ENCODE measurements around the gene ANKRD23. TPM values are rescaled to one million over a fixed set of nuclear protein-coding genes. Genes with fewer than 3 reads are reported as not detected.

Gene ANKRD23
- total and polyA plus RNA-seq, 2 of the 13 experiments (the other 11 are each of a cell fraction or from before 2014, with no cell fraction given) = 1.5 to 1.6 TPM

GRCh38 chr2:96819128-96819875 lies 24.5 kb downstream of the ANKRD23 start (continued):
- TF ChIP-seq, protein P1, sequence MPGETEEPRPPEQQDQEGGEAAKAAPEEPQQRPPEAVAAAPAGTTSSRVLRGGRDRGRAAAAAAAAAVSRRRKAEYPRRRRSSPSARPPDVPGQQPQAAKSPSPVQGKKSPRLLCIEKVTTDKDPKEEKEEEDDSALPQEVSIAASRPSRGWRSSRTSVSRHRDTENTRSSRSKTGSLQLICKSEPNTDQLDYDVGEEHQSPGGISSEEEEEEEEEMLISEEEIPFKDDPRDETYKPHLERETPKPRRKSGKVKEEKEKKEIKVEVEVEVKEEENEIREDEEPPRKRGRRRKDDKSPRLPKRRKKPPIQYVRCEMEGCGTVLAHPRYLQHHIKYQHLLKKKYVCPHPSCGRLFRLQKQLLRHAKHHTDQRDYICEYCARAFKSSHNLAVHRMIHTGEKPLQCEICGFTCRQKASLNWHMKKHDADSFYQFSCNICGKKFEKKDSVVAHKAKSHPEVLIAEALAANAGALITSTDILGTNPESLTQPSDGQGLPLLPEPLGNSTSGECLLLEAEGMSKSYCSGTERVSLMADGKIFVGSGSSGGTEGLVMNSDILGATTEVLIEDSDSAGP (CRISPR knock-in tag; IDR thresholded peaks at IDR 0.05; ENCODE audit: borderline replicate concordance) = peak; percentile 94
- TF ChIP-seq ZNF605 (CRISPR knock-in tag; IDR thresholded peaks at IDR 0.05) (peak; percentile 69), ZNF274 (CRISPR knock-in tag; IDR thresholded peaks at IDR 0.05) (no peak; the same call in none of the 2 replicates), ZNF337 (CRISPR knock-in tag; IDR thresholded peaks at IDR 0.05; ENCODE audit: borderline replicate concordance, low read depth) (peak; percentile 82; the same call in 1 of the 2 replicates), ZNF235 (CRISPR knock-in tag; IDR thresholded peaks at IDR 0.05; ENCODE audit: borderline replicate concordance) (no peak), GABPB1 (CRISPR knock-in tag; IDR thresholded peaks at IDR 0.05) (peak; percentile 52), ZBTB38 (CRISPR knock-in tag; IDR thresholded peaks at IDR 0.05) (peak; percentile 83), CHD2 (IDR thresholded peaks at IDR 0.05; ENCODE audit: low read depth, low read length) (no peak), RFX1 (IDR thresholded peaks at IDR 0.05) (no peak), KDM3A (CRISPR knock-in tag; IDR thresholded peaks at IDR 0.05; ENCODE audit: low read depth) (peak; percentile 93), ZNF496 (CRISPR knock-in tag; IDR thresholded peaks at IDR 0.05; ENCODE audit: insufficient replicate concordance) (no peak), RFX3 (CRISPR knock-in tag; IDR thresholded peaks at IDR 0.05) (no peak), ZNF143 (CRISPR knock-in tag; IDR thresholded peaks at IDR 0.05) (peak; percentile 54), SYNCRIP (IDR thresholded peaks at IDR 0.05; ENCODE audit: insufficient read depth, low read depth, low read length) (no peak), ZNF292 (CRISPR knock-in tag; IDR thresholded peaks at IDR 0.05; ENCODE audit: borderline replicate concordance, low read depth) (peak; percentile 98; the same call in 1 of the 2 replicates), KLF16 (CRISPR knock-in tag; IDR thresholded peaks at IDR 0.05) (peak in 1 of 2 experiments; percentile 95; a peak in 1 of 4 replicates), MTF1 (CRISPR knock-in tag; IDR thresholded peaks at IDR 0.05) (0 out of 2 replicates have a peak, but pooled peaks have one; percentile 24), NFRKB (IDR thresholded peaks at IDR 0.05) (no peak), PCBP1 (IDR thresholded peaks at IDR 0.05; ENCODE audit: borderline replicate concordance, low read depth, low read length) (no peak), MXD3 (CRISPR knock-in tag; IDR thresholded peaks at IDR 0.05) (no peak), HES4 (CRISPR knock-in tag; IDR thresholded peaks at IDR 0.05; ENCODE audit: borderline replicate concordance) (no peak), RELA (CRISPR knock-in tag; IDR thresholded peaks at IDR 0.05) (0 out of 2 replicates have a peak, but pooled peaks have one; percentile 57), HMGA1 (CRISPR knock-in tag; conservative IDR thresholded peaks at IDR 0.05) (no peak), MTF2 (CRISPR knock-in tag; IDR thresholded peaks at IDR 0.05; ENCODE audit: borderline replicate concordance) (peak; percentile 17; the same call in 1 of the 2 replicates)

Measured in HepG2 (cell line).